ENCODE measurements around the gene SRSF2.
"Not testable (repeated sequence)": the region's sequence is repeated elsewhere in the genome, so short reads cannot be mapped to it uniquely, and the experiment has no call there.

Gene SRSF2

DNA sequence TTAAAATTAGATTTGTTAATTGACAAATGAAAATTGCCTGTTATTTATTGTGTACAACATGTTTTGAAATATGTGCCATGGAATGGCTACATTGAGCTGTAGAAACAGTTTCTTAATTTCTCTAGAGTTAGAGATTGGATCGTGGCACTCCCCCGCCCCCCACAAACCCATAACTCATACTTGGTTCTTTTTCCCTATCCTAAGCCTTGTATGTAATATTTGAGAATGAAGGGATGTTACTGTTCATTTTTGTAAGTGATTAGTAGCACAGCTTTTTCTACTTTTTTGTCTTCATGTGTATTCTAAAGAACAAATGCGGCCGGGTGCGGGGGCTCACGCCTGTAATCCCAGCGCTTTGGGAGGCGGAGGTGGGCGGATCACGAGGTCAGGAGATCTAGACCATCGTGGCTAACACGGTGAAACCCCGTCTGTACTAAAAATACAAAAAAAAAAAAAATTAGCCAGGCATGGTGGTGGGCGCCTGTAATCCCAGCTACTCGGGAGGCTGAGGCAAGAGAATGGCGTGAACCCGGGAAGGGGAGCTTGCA lies 2.5 kb upstream of the SRSF2 start:
- not testable (repeated sequence) for FAIRE-seq; DNase-seq (ENCODE audit: extremely low spot score, insufficient read length, low read depth)

- FAIRE-seq (no peak), DNase-seq (ENCODE audit: extremely low spot score, insufficient read length, low read depth) (no peak)
Observed at GRCh38 chr17:76738468-76738850, 1.3 kb upstream of the SRSF2 start.

GRCh38 chr17:76737676-76738467 lies 741 bp upstream of the SRSF2 start, which contains the start of gene MFSD11:
TSS of gene MFSD11 (plus strand) at chr17:76738119. CDS start at chr17:76738353, 234 bp downstream.
- FAIRE-seq = no peak
- peak; percentile 83 for DNase-seq (ENCODE audit: extremely low spot score, insufficient read length, low read depth)

- FAIRE-seq = no peak
- no peak for DNase-seq (ENCODE audit: extremely low spot score, insufficient read length, low read depth)
Observed at GRCh38 chr17:76736349-76737081, 616 bp downstream of the SRSF2 start.

DNA sequence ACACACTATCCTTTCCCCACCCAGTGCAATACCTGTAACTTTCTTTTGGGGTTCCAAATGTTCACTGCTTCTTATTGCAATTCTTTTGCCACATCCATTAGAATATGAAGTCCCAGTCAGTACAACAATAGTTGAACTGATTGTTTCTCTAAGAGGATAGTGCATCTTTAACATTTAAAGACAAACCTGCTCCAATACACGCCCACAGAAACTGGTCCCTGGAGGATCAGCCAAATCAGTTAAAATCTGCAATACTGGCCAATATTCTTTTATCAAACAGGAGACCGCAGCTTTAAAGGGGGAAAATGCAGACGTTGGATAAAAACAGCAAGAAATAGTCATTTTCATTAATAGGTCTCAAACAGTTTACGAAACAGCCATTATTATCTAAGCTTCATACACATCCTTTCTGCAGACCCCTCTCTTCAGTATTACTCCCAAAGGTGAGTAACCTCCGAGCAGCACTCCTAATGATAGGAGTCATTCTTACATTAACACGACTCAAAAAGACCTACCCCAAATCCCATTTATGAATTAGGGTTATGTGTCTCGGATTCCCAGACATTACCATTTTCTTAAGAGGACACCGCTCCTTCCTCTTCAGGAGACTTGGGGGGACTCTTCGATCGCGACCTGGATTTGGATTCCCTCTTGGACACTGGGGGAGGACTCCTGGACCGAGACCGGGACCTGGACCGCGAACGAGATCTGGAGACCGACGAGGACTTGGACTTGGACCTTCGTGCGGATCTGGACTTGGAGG lies 1.4 kb downstream of the SRSF2 start:
- DNase-seq (ENCODE audit: extremely low spot score, insufficient read length, low read depth) = no peak

GRCh38 chr17:76735006-76735405 lies 2.1 kb downstream of the SRSF2 start:
- FAIRE-seq (peak; percentile 81), DNase-seq (ENCODE audit: extremely low spot score, insufficient read length, low read depth) (no peak)

More for the DNA sequence above, 1.4 kb downstream of the SRSF2 start:
- FAIRE-seq = no peak

DNA sequence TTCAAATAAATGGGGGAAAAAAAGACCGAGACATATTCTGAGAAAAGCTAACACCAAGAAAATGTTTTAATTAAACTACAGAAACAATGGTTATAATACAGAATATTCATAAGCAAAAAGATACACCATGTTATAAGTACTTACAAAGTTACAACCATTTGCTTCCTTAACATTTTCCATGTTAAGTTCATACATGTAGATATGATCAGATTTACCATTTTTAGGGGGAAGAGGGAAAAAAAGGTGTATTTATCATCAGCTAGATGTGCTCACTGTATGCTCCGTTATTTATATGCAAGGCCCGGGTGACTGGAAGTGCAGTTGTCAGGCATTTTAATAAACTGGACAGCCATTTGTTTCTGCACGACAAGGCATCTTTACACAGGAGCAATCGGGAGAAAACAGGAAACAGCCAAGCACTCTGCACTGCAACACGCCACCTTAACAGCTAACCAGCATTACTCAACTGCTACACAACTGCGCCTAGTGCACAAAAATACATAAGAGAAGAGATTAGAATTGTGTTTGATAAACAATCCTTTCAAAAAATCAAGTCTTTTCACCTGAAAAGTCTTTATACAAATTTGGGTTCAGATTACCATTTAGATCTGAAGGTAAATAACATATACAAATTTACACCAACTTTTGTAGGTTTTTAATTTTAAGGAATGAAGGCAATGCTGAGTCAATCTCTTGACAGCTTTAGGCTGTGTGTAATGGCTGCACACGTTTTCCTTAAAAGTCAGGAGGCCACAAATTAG lies 2.9 kb downstream of the SRSF2 start:
- FAIRE-seq (no peak), DNase-seq (ENCODE audit: extremely low spot score, insufficient read length, low read depth) (no peak)

DNA sequence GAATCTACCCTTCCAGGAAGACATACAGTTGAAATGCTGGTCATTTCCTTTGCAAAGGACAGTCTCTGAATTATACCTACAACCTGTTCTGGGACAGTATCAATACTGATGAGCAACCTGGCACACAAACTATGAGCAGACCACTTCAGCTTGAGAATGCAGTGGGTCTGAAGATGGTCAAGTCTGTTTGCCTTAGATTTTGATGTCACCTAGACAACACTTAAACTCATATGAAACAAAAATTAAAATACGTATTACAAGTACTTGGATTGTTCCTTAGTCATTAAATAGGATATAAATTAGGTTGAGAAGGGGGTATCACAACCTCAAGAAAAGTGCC lies 3.5 kb downstream of the SRSF2 start:
- no peak for FAIRE-seq

DNA sequence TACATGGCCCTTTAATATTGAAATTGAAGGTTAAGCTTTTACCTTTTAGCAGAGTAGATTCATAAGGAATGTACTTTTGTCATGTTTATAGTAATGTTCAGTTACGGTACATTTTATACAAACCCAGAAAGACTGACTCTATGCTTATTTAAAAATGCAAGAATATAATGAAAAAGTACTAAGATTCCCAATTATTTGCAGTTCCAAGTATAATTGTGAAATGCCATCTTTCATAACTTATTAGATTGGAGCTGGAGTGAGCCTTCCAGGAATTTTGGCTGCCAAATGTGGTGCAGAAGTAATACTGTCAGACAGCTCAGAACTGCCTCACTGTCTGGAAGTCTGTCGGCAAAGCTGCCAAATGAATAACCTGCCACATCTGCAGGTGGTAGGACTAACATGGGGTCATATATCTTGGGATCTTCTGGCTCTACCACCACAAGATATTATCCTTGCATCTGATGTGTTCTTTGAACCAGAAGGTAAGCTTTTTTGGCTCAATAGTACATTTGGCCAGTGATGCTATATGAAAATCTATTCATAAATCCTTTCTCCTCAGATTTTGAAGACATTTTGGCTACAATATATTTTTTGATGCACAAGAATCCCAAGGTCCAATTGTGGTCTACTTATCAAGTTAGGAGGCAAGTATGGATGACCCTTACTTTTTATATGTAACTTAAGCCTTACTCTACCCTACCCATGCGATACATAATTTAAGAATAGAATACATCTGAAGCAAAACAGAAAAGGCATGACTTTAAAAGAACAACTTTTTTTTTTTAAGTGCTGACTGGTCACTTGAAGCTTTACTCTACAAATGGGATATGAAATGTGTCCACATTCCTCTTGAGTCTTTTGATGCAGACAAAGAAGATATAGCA lies 4.2 kb downstream of the SRSF2 start:
- DNase-seq (ENCODE audit: extremely low spot score, insufficient read length, low read depth) (no peak), FAIRE-seq (no peak)

More for the DNA sequence above, 3.5 kb downstream of the SRSF2 start:
- DNase-seq (ENCODE audit: extremely low spot score, insufficient read length, low read depth) = no peak

- FAIRE-seq; DNase-seq (ENCODE audit: extremely low spot score, insufficient read length, low read depth): not testable (repeated sequence)
Observed at GRCh38 chr17:76731800-76732733, 5.1 kb downstream of the SRSF2 start.

GRCh38 chr17:76727745-76728456 lies 9.2 kb downstream of the SRSF2 start:
- no peak for DNase-seq (ENCODE audit: extremely low spot score, insufficient read length, low read depth)
- peak; percentile 58 for FAIRE-seq

DNA sequence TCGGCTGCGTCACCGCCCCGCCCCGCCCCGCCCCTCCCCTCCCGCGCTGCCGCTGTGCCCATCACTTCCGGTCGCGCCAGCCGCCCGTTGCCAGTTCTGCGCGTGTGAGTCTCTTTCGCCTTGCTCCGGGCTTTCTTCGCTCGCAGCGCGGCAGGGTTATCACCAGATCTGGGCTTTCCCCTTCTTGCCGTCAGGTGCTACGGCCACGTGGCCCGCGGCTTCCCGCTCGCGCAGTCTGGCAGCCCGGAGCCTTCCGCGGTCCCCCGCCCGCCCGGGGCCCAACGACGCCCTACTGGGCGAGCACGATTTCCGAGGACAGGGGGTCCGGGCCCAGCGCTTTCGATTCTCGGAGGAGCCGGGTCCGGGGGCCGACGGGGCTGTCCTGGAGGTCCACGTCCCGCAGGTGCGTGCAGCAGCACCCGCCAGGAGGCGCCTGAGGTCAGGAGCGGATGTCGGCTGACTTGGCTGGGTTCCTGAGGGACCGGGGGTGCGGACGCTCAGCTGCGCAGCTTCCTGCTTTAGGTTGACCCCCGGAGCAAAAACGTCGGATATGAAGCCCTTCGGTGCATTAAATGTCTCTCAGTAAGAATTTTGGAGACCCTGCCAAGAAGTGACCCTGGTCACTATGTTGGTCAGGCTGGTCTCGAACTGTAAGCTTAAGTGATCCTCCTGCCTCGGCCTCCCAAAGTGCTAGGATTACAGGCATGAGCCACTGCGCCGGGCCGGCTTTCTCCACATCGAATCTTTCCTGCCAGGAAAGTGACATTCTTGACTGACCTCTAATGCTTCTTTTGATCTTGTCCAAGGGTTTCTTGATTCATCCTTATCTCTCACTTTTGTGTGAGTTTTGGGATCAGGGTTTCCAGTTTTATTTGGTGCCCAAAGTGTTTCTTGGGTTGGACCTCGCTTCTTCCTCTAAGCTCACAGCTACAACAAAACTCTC lies 10.1 kb downstream of the SRSF2 start, which contains the start of gene METTL23:
TSS of gene METTL23 (plus strand) at position 64 of the 943 bp plus-strand sequence. CDS start 2,872 bp downstream, outside the sequence.
- FAIRE-seq (peak; percentile 69), DNase-seq (ENCODE audit: extremely low spot score, insufficient read length, low read depth) (peak; percentile 49)

- DNase-seq (ENCODE audit: extremely low spot score, insufficient read length, low read depth) (peak; percentile 86), FAIRE-seq (peak; percentile 90)
Observed at GRCh38 chr17:76726231-76726775, 10.8 kb downstream of the SRSF2 start, which contains the start of gene JMJD6. TSS of gene JMJD6 (minus strand) at chr17:76726606. CDS start at chr17:76726475, 131 bp downstream.

- FAIRE-seq (peak; percentile 67), DNase-seq (ENCODE audit: extremely low spot score, insufficient read length, low read depth) (peak; percentile 53)
Observed at GRCh38 chr17:76725580-76726230, 11.4 kb downstream of the SRSF2 start.

DNA sequence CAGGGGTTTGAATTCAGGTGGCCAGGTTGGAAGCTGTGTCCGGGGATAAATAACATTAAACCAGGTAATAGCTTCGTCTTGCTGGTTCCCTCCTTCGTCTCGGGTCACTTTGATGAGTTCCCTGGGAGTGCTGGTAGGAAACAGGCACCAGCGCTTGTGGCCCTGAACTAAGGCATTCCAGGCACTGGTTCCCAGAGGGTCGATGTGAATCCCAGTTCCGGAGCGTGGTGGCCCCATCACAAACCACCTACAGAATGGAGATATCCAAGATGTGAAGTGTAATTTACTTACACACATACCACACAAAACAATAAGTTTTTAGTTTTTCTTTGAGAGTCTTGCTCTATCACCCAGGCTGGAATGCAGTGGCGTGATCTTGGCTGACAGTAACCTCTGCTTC lies 13.3 kb downstream of the SRSF2 start:
- FAIRE-seq = no peak

More for the DNA sequence above, 13.3 kb downstream of the SRSF2 start:
- DNase-seq (ENCODE audit: extremely low spot score, insufficient read length, low read depth) = no peak

Measured in GM18507 (cell line).